Ishikawa (cell line): ENCODE measurements around the gene IFNL1.

ENCODE experiments used
- CEBPB ChIP-seq: IDR thresholded peaks from 2 replicates; pipeline ENCODE4 v1.6.1; 2012
- EP300 ChIP-seq: IDR thresholded peaks from 2 replicates; pipeline ENCODE4 v1.6.1; 2012; ENCODE audit warnings: borderline replicate concordance
- FOXM1 ChIP-seq: IDR thresholded peaks from 2 replicates; pipeline ENCODE4 v1.6.1; 2012; ENCODE audit warnings: low read depth, borderline replicate concordance
- RAD21 ChIP-seq: IDR thresholded peaks from 2 replicates; pipeline ENCODE4 v1.6.1; 2012; ENCODE audit warnings: low read depth
- TAF1 ChIP-seq: IDR thresholded peaks from 2 replicates; pipeline ENCODE4 v1.6.1; 2012; ENCODE audit warnings: low read depth, mild to moderate bottlenecking
- TCF12 ChIP-seq: IDR thresholded peaks from 2 replicates; pipeline ENCODE4 v1.6.1; 2012; ENCODE audit warnings: low read depth
- YY1 ChIP-seq: IDR thresholded peaks from 2 replicates; pipeline ENCODE4 v1.6.1; 2012; ENCODE audit warnings: low read depth
- ZBTB7A ChIP-seq: IDR thresholded peaks from 2 replicates; pipeline ENCODE4 v1.6.1; 2012; ENCODE audit warnings: low read depth

GRCh38 chr19:39304701-39305571 lies 8.7 kb downstream of the IFNL1 start:
- TF ChIP-seq TCF12: no peak
- TF ChIP-seq EP300: no peak
- no peak for TF ChIP-seq FOXM1
- TF ChIP-seq CEBPB: no peak
- no peak for TF ChIP-seq TAF1
- no peak for TF ChIP-seq YY1
- TF ChIP-seq ZBTB7A: no peak
- no peak for TF ChIP-seq RAD21
